Cortex of kidney (tissue), 1 donor: ENCODE data around the gene PRRC2B.
"Not testable (repeated sequence)": the region's sequence is repeated elsewhere in the genome, so short reads cannot be mapped to it uniquely, and the experiment has no call there.

Source experiments
- DNase-seq: peaks from one replicate; lab custom pipeline; 2025; lab: John Stamatoyannopoulos, UW

The PRRC2B gene

GRCh38 chr9:131386281-131386680 lies 7.6 kb upstream of the PRRC2B start:
- DNase-seq, result no peak

DNA sequence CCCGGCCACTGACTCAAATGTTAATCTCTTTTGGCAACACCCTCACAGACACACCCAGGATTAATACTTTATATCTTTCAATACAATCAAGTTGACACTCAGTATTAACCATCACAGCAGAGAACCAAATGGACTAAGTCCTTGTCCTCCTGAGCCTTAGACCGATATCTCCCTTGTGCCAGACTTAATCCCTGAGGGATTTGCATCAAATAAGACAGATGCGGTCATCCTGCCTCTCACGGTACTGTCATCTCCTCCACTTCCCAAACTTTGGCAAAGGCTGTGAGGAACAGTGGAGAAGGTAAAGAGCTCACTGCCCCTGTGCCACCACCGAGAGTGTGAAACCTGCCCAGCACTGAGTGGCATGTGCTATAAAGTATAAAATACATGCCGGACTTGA lies 6.5 kb upstream of the PRRC2B start:
- no peak for DNase-seq

DNA sequence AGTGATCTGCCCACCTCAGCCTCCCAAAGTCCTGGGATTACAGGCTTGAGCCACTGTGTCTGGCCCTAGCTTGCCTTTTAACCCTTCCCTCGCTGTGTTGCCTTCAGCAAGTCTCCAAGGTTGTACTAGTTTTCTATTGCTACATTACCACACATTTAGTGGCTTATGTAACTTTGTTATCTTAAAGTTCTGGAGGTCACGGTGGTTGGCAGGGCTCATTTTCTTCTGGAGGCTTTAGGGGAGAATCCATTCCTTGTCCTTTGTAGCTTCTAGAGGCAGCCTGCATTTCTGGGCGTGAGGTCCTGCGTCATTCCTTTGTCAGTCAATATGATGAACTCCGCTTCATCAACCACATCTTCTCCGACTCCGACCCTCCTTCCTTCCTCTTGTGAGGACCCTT lies 2.9 kb upstream of the PRRC2B start:
- DNase-seq, result no peak

DNA sequence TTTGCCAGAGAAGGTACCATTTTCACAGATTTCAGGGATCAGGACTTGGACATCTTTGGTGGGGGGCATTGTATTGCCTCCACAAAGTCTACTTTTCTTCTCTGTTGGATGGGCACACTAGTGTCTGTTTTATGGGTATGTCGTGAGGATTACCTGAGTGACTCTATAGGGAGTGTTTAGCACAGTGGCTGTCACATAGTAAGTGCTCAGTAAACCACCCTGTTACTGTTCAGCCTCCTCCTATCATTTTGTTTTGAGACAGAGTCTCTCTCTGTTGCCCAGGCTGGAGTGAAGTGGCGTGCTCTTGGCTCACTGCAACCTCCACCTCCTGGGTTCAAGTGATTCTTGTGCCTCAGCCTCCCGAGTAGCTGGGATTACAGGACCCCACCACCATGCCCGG lies 2.4 kb upstream of the PRRC2B start:
- DNase-seq, result no peak

DNA sequence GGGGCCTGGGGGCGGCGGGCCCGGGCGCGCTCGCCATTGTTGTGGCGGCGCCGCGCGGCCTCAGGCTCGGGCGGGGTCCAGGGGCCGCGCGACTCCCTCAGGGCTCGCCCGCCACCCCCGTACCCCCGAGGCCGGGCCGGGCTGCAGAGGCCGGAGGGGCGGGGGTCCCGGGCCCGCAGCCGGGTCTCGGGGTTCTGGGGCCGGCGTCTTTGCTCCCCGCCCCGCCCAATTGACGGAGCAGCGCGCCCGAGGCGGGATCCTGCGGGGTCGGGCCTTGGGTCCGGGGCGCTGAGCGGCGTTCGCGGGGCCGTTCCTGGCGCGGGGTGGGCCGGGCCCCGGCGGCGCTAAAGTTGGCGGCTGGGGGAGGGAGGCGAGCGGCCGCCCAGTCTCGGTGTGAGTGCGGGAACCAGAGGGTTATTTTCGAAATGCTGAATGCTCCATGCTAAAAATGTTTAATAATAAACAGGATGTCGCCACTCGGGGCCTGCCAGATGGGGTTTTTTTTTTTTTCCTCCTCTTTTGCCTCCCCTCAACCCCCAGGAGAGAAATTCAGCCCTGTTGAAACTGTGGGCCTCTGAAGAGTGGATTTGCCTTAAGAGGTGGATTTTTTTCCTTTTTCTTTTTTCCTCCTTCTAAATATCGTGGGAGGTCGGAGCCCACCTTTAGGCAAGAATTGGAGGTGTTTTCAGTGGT lies 724 bp downstream of the PRRC2B start:
- no peak for DNase-seq

- DNase-seq, result no peak
Measured at GRCh38 chr9:131395157-131396098, 1.5 kb downstream of the PRRC2B start.

DNA sequence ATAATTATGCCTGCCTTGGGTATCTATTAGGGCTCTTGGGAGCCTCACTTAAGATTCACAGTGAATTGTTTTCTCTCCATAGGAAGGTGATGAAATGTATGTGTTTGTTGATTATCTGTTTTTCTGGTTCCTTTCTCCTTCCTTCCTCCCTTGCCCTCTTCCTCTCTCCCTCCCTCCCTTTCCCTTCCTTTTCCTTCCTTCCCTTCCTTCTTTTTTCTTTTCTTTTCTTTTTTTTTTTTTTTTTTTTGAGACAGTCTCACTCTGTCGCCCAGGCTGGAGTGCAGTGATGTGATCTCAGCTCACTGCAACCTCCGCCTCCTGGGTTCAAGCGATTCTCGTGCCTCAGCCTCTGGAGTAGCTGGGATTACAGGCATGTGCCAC lies 2.2 kb downstream of the PRRC2B start:
- not testable (repeated sequence) for DNase-seq

GRCh38 chr9:131396626-131397025 lies 2.7 kb downstream of the PRRC2B start:
- DNase-seq, result no peak

GRCh38 chr9:131397100-131397790 lies 3.4 kb downstream of the PRRC2B start:
- no peak for DNase-seq

DNA sequence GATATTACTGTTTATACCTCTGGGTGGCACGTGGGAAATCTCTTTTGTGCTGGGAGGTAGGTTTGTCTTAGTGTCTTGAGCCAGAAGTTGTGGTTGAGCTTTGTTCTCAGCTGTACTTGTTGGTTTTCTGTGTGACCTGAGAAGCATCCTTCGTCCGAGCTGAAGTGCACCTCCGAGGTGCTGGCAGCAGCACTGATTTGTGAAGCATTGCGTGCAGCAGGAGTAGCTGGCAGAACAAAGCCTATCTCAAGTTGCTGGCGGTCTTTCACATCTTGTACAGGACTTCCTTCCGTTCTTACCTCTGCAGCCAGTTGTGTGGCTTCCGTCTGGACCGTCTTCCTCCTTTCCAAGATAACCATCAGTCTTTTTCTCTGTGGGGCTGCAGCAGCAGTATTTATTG lies 4.3 kb downstream of the PRRC2B start:
- no peak for DNase-seq

- no peak for DNase-seq
Measured at GRCh38 chr9:131399972-131400371, 6.1 kb downstream of the PRRC2B start.

DNA sequence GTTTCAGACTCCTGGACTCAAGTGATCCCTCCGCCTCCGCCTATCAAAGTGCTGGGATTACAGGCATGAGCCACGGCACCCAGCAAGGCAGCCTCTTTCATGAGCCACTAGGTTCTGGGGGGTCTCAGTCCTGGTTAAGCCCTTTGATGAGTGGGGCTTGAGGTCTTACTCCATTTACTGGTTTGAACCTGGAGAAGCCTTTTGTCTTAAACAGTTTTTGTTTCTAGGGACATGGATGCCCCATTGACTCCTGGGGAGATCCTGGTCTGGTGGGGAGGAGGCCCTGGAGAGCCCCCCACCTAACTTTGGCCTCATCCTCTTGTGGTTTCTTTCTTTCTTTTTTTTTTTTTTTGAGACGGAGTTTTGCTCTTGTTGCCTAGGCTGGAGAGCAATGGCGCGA lies 6.7 kb downstream of the PRRC2B start:
- no peak for DNase-seq

DNA sequence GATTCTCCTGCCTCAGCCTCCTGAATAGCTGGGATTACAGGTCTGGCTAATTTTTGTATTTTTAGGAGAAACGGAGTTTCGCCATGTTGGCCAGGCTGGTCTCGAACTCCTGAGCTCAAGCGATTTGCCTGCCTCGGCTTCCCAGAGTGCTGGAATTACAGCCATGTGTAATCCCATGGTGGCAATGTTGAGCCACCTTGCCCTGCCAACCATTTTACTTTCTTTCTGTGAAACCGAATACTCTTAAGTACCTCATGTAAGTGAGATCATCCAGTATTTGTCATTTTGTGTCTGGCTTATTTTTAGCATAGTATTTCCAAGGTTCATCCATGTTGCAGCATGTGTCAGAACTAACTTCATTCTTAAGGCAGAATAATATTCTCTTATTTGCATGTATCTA lies 8.2 kb downstream of the PRRC2B start:
- DNase-seq, result no peak

- no peak for DNase-seq
Measured at GRCh38 chr9:131402738-131403492, 9.0 kb downstream of the PRRC2B start.

- DNase-seq, result no peak
Measured at GRCh38 chr9:131403493-131403773, 9.5 kb downstream of the PRRC2B start.

GRCh38 chr9:131404581-131404980 lies 10.7 kb downstream of the PRRC2B start:
- DNase-seq, result no peak

DNA sequence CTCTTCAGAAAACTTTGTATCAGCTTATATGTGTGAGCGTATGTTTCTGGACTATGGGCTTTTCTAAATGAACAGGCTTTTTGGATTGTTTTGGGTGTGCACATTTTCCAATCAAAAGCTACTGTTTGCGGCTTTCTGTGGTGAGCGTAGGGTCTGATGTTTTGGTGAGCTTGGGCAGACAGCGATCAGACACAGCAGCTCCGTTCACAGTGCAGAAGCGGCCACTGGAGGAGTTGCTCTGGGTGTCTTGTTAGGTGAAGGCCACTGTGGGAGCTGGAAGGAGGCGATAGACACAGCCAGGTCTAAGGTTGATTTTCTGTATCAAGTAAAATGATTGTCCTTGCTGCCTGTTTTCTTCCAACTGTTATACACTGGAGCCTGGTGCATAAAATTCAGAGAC lies 11.1 kb downstream of the PRRC2B start:
- DNase-seq, result no peak

DNA sequence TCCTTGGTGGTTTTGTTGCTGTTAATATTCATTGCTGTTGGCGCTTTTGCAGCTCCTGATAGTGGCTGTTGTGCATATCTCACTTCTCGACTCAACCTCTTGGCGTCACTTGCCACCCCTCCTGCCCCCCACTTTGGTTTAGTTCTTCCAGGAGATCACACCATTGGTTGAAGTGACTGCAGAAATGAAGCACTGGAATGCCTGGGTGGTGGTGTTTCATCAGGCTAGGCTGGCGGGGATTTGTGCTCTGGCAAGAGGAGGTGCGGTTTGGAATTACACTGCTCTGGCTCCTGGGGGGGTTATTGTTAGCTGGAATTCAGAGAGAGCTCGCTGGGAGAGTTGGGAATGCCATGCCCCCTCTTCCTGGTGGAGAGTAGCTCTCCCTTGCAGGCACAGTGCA lies 11.5 kb downstream of the PRRC2B start:
- DNase-seq, result no peak

GRCh38 chr9:131405858-131406537 lies 12.1 kb downstream of the PRRC2B start:
- no peak for DNase-seq

DNA sequence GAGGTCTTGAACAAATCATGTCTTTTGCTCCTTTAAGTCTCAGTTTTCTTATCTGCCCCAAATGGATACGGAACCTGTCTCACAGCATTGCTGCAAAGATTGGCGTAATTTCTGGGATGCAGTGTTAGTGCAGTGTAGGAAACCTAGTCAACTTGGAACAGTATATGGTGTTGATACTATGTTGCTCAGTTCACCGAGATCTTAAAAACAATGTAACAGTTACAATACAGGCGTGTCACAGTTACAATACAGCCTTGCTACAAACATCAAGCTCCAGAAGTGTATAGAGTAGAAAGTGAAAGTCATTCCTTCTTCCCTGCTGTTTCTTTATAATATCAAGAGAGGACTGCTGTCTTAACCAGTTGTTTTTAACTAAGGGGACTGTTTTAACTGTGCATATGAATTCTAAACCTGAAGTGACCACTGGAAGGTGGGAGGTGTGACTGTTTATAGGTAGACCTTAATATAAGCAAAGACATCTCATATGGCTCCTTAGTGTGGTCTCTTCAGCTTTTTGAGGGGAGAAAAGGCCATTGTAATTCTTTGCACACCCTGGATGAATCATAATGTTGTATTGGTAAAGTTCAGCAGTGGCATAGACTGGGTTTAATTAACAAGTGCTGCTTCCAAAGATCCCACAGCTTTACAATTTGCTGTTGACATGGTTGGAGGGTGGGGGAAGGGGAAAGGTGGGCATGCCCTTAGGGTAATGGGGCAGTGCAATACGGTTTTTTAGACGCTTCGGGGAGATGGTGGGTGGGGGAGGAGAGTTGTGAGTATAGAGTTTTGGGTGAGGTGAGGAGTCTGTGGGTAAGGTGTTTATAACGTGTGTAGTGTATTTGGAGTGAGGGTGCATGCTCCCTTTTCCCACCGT lies 12.9 kb downstream of the PRRC2B start:
- no peak for DNase-seq

GRCh38 chr9:131407717-131408195 lies 13.9 kb downstream of the PRRC2B start:
- DNase-seq, result no peak
